ENCODE measurements around the gene MATR3. TPM values are rescaled to one million over a fixed set of nuclear protein-coding genes. Genes with fewer than 3 reads are reported as not detected.

The MATR3 gene
- total and polyA plus RNA-seq, 2 of the 4 experiments (the other 2 are of a cell fraction), result 81.4 to 367 TPM

GRCh38 chr5:139272471-139273321 lies 20.8 kb upstream of the MATR3 start:
- BruUV-seq (replicated peaks), result no TSS peak
- POLR2A ChIA-PET (ENCODE audit: unreplicated experiment), result interaction anchor here (0.5 to 0.6 kb wide), 2 partner anchors 22 to 1068 kb away, joined by 3 to 5 read pairs; no protein-coding TSS in a partner anchor
- CTCF ChIA-PET, result interaction anchor here (0.6 to 1.6 kb wide), 4 partner anchors 10 to 729 kb away, joined by 3 to 7 read pairs (median 4); no protein-coding TSS in a partner anchor
- Histone ChIP-seq H3K4me3 (ENCODE audit: insufficient read depth, low read depth, low read length) (no peak overlapping the region), H3K23ac (ENCODE audit: low read depth, low read length) (peak overlapping the region; percentile 85), H3K9me1 (ENCODE audit: insufficient read depth, low read length) (peaks cover 20% of the 10 kb centered on the region), H3K36me3 (ENCODE audit: control insufficient read depth, insufficient read depth, low read length) (peaks cover 6% of the 10 kb centered on the region), H3K4me1 (ENCODE audit: control insufficient read depth, insufficient read depth, low read length) (peaks cover 25% of the 10 kb centered on the region), H4K91ac (ENCODE audit: insufficient read depth, low read depth, low read length) (peak overlapping the region; percentile 73), H3K18ac (ENCODE audit: low read depth, low read length) (peak overlapping the region; percentile 67), H2BK120ac (ENCODE audit: low read depth, low read length) (peak overlapping the region; percentile 88), H4K8ac (ENCODE audit: low read depth in 2 of 2, low read length in 2 of 2) (peak overlapping the region; percentile 84 to 95; a peak in 3 of 4 replicates), H3K79me1 (ENCODE audit: low read depth in 1 of 2, low read length in 2 of 2) (peaks cover 14 to 53% of the 10 kb centered on the region in 2 experiments), H3K27me3 (ENCODE audit: control insufficient read depth, insufficient read depth, low read length) (no peaks in the 10 kb centered on the region), H3K27ac (ENCODE audit: insufficient read depth, low read length) (peak overlapping the region; percentile 62; the same call in 1 of the 2 replicates), H2AK9ac (replicated peaks; ENCODE audit: low read depth, low read length, poor library complexity) (peak overlapping the region; percentile 98), H3K4ac (ENCODE audit: low read depth, low read length) (peak overlapping the region; percentile 85), H3K9ac (ENCODE audit: low read depth, low read length) (peak overlapping the region; percentile 29; the same call in 1 of the 2 replicates), H2AK5ac (ENCODE audit: low read depth, low read length) (peak overlapping the region; percentile 80; the same call in 1 of the 2 replicates), H4K5ac (ENCODE audit: low read depth, low read length) (peak overlapping the region; percentile 69), H2AFZ (replicated peaks; ENCODE audit: low read length, poor library complexity) (peak overlapping the region; percentile 98), H3K4me2 (ENCODE audit: low read depth, low read length) (peak overlapping the region; percentile 89), H3K14ac (replicated peaks; ENCODE audit: low read depth, low read length) (peak overlapping the region; percentile 75), H2BK15ac (ENCODE audit: low read depth, low read length) (peak overlapping the region; percentile 91; the same call in 2 of the 3 replicates), H2BK5ac (ENCODE audit: low read depth, low read length, poor library complexity, severe bottlenecking) (peak overlapping the region; percentile 69), H4K20me1 (ENCODE audit: insufficient read depth, low read length) (no peaks in the 10 kb centered on the region), H3K56ac (ENCODE audit: extremely low read depth, insufficient read depth, low read length) (peak overlapping the region; percentile 20; the same call in 1 of the 2 replicates), H2BK20ac (ENCODE audit: low read depth, low read length) (peak overlapping the region; percentile 53), H3K9me3 (ENCODE audit: control insufficient read depth, insufficient read depth, low read length) (no peaks in the 10 kb centered on the region)
- WGBS, 2 experiments (ENCODE audit: extremely low coverage in 2 of 2, insufficient read length in 1 of 2), result 90% methylated on average over 2 of the region's 6 CpGs; no CpG with 5 or more reads in 1 of the 2 experiments
- dilution Hi-C loops (cut with HindIII; ENCODE audit: low sequenced_read_pairs, unreplicated experiment) (no loop called here), in situ Hi-C loops (cut with MboI; ENCODE audit: low sequenced_read_pairs) (no loop called here), intact Hi-C loops (cut with micrococcal nuclease) (no loop called here)
- ATAC-seq (ENCODE audit: low read depth) (peak; percentile 16), DNase-seq (peak; percentile 62)
- TF ChIP-seq RAD21 (IDR thresholded peaks at IDR 0.05; ENCODE audit: low read length), result no peak
- peak; percentile 79 for TF ChIP-seq USF2 (IDR thresholded peaks at IDR 0.05; ENCODE audit: low read depth, low read length)

All from IMR-90 (cell line).